ENCODE data around the gene KRTAP12-1.
"Not testable (repeated sequence)": the region's sequence is repeated elsewhere in the genome, so short reads cannot be mapped to it uniquely, and the experiment has no call there.

Gene KRTAP12-1

DNA sequence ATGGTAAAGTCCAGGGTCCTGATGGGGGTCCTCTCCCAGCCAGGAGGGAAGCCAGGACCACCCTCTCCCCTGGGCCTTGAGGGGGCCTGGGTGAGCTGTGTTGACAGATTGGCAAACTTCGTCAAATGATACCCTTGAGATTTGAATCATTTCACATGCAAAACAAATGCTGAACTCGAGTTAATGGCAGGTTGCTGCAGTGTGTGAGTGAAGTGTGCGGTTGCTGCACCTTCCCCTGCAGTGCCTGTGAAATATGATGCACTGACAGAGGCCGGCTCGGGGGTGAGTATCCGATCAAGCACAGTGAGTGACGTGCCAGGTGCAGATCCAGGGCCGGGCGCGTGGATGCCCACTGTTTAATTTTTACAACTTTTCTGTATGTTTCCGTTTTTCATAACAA is 5.7 kb upstream of the KRTAP12-1 start:
- no peak for DNase-seq (ENCODE audit: low read depth)
- TF ChIP-seq, protein P1, sequence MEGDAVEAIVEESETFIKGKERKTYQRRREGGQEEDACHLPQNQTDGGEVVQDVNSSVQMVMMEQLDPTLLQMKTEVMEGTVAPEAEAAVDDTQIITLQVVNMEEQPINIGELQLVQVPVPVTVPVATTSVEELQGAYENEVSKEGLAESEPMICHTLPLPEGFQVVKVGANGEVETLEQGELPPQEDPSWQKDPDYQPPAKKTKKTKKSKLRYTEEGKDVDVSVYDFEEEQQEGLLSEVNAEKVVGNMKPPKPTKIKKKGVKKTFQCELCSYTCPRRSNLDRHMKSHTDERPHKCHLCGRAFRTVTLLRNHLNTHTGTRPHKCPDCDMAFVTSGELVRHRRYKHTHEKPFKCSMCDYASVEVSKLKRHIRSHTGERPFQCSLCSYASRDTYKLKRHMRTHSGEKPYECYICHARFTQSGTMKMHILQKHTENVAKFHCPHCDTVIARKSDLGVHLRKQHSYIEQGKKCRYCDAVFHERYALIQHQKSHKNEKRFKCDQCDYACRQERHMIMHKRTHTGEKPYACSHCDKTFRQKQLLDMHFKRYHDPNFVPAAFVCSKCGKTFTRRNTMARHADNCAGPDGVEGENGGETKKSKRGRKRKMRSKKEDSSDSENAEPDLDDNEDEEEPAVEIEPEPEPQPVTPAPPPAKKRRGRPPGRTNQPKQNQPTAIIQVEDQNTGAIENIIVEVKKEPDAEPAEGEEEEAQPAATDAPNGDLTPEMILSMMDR (IDR thresholded peaks at IDR 0.05; ENCODE audit: low read depth, low read length, missing control alignments): no peak
- H3K4me3 ChIP-seq (ENCODE audit: low read depth, low read length): no peak overlapping the region

DNA sequence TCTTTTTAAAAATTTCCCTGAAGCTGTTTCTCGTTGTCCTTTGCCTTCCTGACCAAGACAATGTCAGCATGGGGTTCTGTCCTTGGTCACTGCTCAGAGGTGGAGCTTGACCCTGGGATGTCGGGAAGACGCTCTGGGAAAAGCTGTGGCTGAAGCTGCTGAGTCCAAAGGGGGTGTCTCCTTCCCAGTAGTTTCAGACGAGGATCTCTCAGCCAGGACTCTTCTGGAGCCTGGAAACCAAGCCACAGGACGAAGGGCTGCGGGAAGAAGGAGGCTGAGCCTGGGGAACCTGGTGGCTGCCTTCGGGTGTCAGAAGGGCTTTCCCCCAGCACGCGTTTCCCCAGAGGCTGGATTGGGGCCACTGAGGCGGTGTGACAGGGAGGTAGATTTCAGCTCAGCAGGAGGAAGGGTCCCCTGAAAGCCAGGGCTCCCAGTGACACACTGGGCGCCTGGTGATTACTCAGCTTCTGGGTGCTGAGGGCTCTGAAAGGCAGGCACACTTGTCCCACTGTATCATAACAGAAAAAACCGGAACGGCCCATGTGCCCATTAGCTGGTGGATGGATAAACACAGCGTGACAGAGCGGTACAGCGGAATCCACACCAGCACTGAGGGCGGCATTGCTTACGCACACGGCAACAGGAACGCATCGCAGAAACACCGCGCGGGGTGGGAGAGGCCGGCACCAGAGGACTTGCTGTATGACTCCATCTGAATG is 5.0 kb upstream of the KRTAP12-1 start:
- DNase-seq (ENCODE audit: low read depth): no peak
- TF ChIP-seq, protein P1 (IDR thresholded peaks at IDR 0.05; ENCODE audit: low read depth, low read length, missing control alignments): no peak
- H3K4me3 ChIP-seq (ENCODE audit: low read depth, low read length): no peak overlapping the region

DNA sequence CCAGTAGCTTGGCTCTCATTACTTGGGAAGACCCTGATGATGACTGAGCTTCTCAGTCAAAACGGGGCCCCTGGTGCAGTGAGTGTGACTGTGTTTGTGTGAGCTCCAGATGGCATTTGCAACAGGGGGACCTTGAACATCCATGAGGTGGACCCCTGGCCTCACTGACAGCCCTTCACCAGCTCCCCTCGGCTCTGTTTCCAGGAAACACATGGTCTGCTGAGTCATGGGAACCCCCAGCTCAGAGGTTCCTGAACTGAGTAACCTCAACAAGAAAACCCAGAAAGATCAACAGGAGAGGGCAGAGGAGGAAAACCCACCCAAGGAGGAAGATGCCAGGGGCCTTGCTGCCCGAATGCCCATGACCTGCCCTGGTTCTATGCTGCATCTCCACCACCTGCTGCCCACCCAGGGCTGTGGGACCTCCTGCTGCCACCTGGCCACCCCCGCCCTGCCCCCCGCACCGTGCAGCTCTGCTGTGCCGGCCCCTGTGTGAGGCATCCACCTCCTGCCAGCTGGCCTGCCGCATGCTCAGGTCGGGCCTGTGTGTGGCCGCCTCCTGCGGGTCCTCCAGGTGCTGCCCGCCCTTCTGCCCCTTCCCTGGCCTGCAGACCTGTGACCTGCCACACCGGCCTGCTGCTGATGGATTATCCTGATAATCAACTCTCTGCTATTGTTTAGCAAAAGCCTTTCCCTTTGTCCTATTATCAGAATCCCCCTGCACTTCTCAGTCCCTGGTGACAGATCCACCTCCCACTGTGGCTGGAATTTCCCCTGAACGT is 4.2 kb upstream of the KRTAP12-1 start:
- TF ChIP-seq, protein P1 (IDR thresholded peaks at IDR 0.05; ENCODE audit: low read depth, low read length, missing control alignments): no peak
- DNase-seq (ENCODE audit: low read depth): no peak
- no peak overlapping the region for H3K4me3 ChIP-seq (ENCODE audit: low read depth, low read length)

DNA sequence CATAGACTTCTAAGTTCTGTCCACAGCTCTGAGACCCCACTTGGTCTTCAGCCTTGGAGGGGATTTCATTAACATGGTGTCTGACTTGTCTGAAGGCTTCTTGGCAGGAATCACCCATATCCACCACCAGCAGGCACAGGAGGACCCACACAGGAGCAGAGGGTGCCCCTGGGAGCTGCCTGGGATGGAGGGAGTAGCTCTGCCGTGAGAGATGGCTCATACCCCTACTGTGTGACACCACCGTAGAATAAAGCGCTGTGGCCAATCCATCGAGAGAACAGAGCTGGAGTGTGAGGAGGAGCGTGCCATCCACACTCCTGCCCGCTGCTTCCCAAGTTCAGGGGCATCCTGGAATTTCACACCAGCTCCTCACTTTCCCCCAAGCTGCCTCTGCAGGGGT is 3.1 kb upstream of the KRTAP12-1 start:
- DNase-seq (ENCODE audit: low read depth); H3K4me3 ChIP-seq (ENCODE audit: low read depth, low read length): not testable (repeated sequence)

DNA sequence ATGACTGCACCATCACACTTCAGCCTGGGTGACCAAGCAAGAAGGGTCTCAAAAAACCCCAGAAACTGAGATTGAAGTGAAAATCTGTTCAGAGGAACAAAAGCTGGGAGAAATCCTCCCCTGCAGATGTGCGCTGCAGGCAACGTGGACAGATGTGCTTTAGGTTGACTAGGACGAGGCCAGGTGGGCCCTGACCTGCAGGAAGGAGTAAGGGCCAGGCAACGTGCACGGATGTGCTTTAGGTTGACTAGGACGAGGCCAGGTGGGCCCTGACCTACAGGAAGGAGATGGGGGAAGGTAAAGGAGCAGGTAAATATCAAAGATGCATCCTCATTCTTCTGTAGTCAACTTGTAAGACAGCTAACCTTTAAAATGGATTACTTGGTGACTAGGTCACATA is 2.5 kb upstream of the KRTAP12-1 start:
- no peak overlapping the region for H3K4me3 ChIP-seq (ENCODE audit: low read depth, low read length)

DNA sequence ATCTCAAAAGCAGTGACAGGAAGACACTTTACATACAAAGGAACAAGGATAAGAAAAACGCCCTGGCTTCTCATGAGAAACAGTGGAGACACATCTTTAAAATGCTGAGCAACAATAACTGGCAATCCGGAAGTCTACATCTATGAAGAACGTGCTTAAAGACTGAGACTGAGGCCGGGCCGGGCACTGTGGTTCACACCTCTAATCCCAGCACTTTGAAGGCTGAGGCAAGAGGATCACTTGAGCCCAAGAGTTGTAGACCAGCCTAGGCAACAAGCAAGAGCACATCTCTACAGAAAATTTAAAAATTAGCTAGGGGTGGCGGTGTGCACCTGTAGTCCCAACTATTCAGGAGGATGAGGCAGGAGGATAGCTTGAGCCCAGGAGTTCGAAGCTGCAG is 2.1 kb upstream of the KRTAP12-1 start:
- DNase-seq (ENCODE audit: low read depth): no peak
- H3K4me3 ChIP-seq (ENCODE audit: low read depth, low read length): no peak overlapping the region
- TF ChIP-seq, protein P1 (IDR thresholded peaks at IDR 0.05; ENCODE audit: low read depth, low read length, missing control alignments): no peak

More for the DNA sequence above, 2.5 kb upstream of the KRTAP12-1 start:
- DNase-seq (ENCODE audit: low read depth): no peak
- TF ChIP-seq, protein P1 (IDR thresholded peaks at IDR 0.05; ENCODE audit: low read depth, low read length, missing control alignments): no peak

DNA sequence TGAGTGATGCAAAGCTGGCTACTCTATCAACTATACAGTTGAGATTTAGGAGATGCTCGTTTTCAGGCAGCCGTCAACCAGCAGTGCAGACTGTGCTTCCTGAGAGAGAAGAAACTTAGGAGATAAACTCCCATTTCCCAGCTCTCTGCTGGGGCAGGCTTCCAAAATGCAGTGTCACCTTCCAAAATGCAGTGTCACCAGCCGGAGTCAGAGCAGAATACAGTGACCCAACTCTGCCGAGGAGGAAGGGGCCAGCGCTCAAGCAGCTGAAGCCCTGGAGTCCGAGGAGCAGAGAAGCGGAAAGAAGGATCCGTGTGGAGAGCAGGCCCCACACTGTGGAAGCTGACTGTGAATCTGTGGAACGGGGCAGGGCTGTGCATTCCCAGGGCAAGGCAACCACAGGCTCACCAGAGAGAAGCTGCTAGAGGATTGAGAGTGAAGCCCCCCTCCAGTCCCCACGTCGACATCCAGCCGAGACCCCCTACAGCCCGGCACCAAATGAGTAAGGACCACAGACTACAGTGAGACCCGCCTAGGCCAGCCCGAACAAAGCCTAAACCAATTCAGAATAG is 703 bp upstream of the KRTAP12-1 start:
- TF ChIP-seq, protein P1 (IDR thresholded peaks at IDR 0.05; ENCODE audit: low read depth, low read length, missing control alignments): no peak
- no peak for DNase-seq (ENCODE audit: low read depth)
- H3K4me3 ChIP-seq (ENCODE audit: low read depth, low read length): no peak overlapping the region
